Naive thymus-derived CD8-positive, alpha-beta T cell (primary cell): ENCODE results near the gene NF1. TPM values are rescaled to one million over a fixed set of nuclear protein-coding genes. Genes with fewer than 3 reads are reported as not detected.

Experiments
- ATAC-seq, 2 donors: fragments of 150-1000 bp; cut with Tn5 transposase in 1 of 2; sonication (Bioruptor Pico), chemical (Tn5 transposase) in 1 of 2; 1 replicate in 1 of 2; 2 replicates in 1 of 2; pipeline ENCODE4 v1.10.0; 2021; ENCODE audit warnings: mild to moderate bottlenecking in 2 of 2, moderate library complexity in 2 of 2
- POLR2A ChIA-PET: fragments of 350-600 bp; sonication (Branson Sonifier 250); formaldehyde crosslinking; loops from one replicate; lab custom pipeline; 2021; ENCODE audit warnings: antibody characterized with exemption; lab: Charles Lee
- DNase-seq, 10 donors: peaks; one replicate each; pipeline versions ENCODE4 v3.0.0 to v3.0.0-alpha.2; 2020 to 2022
- H3K27ac Mint-ChIP-seq, 10 donors: one replicate each; pipeline ENCODE4 v1.8.0; 2020 to 2022; ENCODE audit warnings: mild to moderate bottlenecking in 10 of 10, mixed read lengths in 10 of 10, moderate library complexity in 4 of 10, inconsistent platforms in 1 of 10
- H3K27me3 Mint-ChIP-seq, 5 donors: one replicate each; pipeline ENCODE4 v1.8.0; 2021 to 2022; ENCODE audit warnings: mixed read lengths in 5 of 5
- H3K36me3 Mint-ChIP-seq, 3 donors: one replicate each; pipeline ENCODE4 v1.8.0; 2020 to 2022; ENCODE audit warnings: mixed read lengths in 3 of 3, mild to moderate bottlenecking in 2 of 3, inconsistent platforms in 1 of 3
- H3K4me1 Mint-ChIP-seq, 4 donors: one replicate each; pipeline ENCODE4 v1.8.0; 2021 to 2022; ENCODE audit warnings: mixed read lengths in 4 of 4
- H3K4me3 Mint-ChIP-seq, 10 donors: one replicate each; pipeline ENCODE4 v1.8.0; 2020 to 2022; ENCODE audit warnings: mild to moderate bottlenecking in 10 of 10, mixed read lengths in 10 of 10, moderate library complexity in 6 of 10, inconsistent platforms in 1 of 10
- H3K9me3 Mint-ChIP-seq, 9 donors: one replicate each; pipeline ENCODE4 v1.8.0; 2020 to 2022; ENCODE audit warnings: mixed read lengths in 9 of 9, mild to moderate bottlenecking in 3 of 9, inconsistent platforms in 1 of 9, moderate library complexity in 1 of 9
- polyA plus RNA-seq, 3 donors: library from polyadenylated mRNA; unstranded; fragments of 300-500 nt; fragmentation: Illumina TruSeq; gene quantifications; one replicate each; pipeline ENCODE4 v1.2.3, GENCODE V29; 2021
- total RNA-seq, 8 experiments: library from RNA in 2 of 8; stranded (reverse) in 2 of 8; gene quantifications; one replicate each; pipeline ENCODE4 v1.2.3 and lab custom pipeline; 2021 to 2026

The NF1 gene
- total and polyA plus RNA-seq, 5 experiments from 2014 or later, result 7.5 to 47.3 (median 14.3) TPM

DNA sequence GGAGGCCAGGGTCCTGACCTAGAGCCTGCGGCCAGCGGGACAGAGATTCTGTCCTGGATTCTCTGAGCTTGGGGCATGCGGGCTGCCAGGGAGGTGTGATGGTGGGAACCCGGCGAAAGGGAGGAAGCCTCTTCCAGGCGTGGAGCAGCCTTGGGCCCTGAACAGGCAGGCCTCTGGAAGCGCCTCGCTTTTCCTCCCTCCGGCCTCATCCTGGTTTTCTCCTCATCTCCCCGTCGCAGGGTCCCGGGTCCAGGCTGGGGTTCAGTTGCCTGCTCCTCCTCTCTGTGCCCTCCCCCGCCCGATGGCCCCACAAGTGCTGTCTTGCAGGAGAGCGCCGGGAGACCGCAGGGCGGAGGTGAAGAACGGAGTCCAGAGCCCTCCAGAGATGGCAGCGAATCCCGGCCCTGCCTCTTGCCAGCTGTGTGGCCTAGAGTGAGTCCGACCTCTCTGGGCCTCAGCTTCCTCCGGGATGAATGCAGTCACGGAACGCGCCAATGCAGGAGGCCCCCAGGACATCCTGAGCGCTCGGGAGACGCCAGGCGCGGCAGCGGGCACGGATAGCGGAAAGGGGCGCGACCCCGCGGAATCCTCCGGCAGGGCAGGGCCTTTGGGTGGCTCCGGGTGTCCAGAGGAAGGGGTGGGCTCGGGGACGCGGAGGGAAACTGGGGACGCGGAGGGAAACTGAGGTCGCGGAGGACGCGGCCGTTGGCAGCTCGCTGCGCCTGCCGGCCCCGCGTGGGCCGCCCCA is 296.1 kb downstream of the NF1 start:
- peak overlapping the region in 1 of 10 donors; percentile 33 for H3K27ac Mint-ChIP-seq
- peaks cover 28 to 51% (median 39%) of the 10 kb centered on the region in 5 donors for H3K27me3 Mint-ChIP-seq
- peaks cover 0 to 4% (median 0%) of the 10 kb centered on the region in 3 donors for H3K36me3 Mint-ChIP-seq
- DNase-seq (no peak), ATAC-seq (peak; percentile 26 to 31)
- peak overlapping the region; percentile 59 to 85 (median 76) for H3K4me3 Mint-ChIP-seq
- no peaks in the 10 kb centered on the region for H3K9me3 Mint-ChIP-seq
- POLR2A ChIA-PET, result no interaction called here
- peaks cover 9 to 17% (median 15%) of the 10 kb centered on the region in 4 donors for H3K4me1 Mint-ChIP-seq

DNA sequence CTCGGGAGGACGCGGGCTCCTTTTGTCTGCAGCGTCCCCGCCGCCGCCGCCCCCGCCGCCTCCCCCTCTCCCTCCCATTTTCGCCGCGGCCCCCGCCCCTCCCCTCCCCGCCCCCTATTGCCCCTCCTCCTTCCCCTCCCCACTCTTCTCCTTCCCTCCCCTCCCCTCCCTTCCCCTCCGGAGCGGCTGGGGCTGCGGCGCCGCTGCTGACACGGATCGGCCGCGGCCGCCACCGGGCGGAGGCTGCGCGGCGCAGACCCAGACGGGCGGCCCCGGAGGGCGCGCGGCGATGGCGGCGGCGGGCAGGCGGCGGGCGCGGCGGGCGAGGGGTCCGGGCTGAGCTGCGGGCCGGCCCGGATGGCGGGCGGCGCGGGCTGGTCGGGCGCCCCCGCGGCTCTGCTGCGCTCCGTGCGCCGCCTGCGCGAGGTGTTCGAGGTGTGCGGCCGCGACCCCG is 296.7 kb downstream of the NF1 start, which contains the start of gene RAB11FIP4:
TSS of gene RAB11FIP4 (plus strand) at position 180 of the 454 bp plus-strand sequence. CDS start at position 358, 178 bp downstream.
- ATAC-seq (peak; percentile 56 to 75), DNase-seq (peak in 2 of 10 donors; percentile 12 to 40)
- POLR2A ChIA-PET, result no interaction called here
- H3K9me3 Mint-ChIP-seq, result no peaks in the 10 kb centered on the region
- peak within 1 kb of the TSS in 4 of 10 donors; percentile 13 to 74 (median 52) for H3K27ac Mint-ChIP-seq
- H3K36me3 Mint-ChIP-seq, result peaks cover 0 to 4% (median 0%) of the 10 kb centered on the region in 3 donors
- peak within 1 kb of the TSS; percentile 63 to 85 (median 78) for H3K4me3 Mint-ChIP-seq
- peaks cover 9 to 17% (median 15%) of the 10 kb centered on the region in 4 donors for H3K4me1 Mint-ChIP-seq
- H3K27me3 Mint-ChIP-seq, result peaks cover 31 to 57% (median 43%) of the 10 kb centered on the region in 5 donors

GRCh38 chr17:31392002-31392855 is 297.5 kb downstream of the NF1 start:
- peaks cover 9 to 17% (median 15%) of the 10 kb centered on the region in 4 donors for H3K4me1 Mint-ChIP-seq
- POLR2A ChIA-PET, result no interaction called here
- peak overlapping the region; percentile 63 to 80 (median 73) for H3K4me3 Mint-ChIP-seq
- no peaks in the 10 kb centered on the region for H3K9me3 Mint-ChIP-seq
- ATAC-seq (peak in 1 of 2 donors; percentile 18), DNase-seq (peak in 1 of 10 donors; percentile 57)
- H3K36me3 Mint-ChIP-seq, result peaks cover 0 to 4% (median 0%) of the 10 kb centered on the region in 3 donors
- peaks cover 32 to 63% (median 47%) of the 10 kb centered on the region in 5 donors for H3K27me3 Mint-ChIP-seq
- peak overlapping the region in 4 of 10 donors; percentile 13 to 74 (median 46) for H3K27ac Mint-ChIP-seq

- DNase-seq (no peak), ATAC-seq (no peak)
- Mint-ChIP-seq H3K27me3 (peaks cover 32 to 64% (median 47%) of the 10 kb centered on the region in 5 donors), H3K36me3 (peaks cover 0 to 4% (median 0%) of the 10 kb centered on the region in 3 donors), H3K9me3 (no peaks in the 10 kb centered on the region), H3K4me3 (peak overlapping the region; percentile 63 to 80 (median 73)), H3K27ac (peak overlapping the region in 1 of 10 donors; percentile 22), H3K4me1 (peaks cover 9 to 17% (median 15%) of the 10 kb centered on the region in 4 donors)
- POLR2A ChIA-PET, result no interaction called here
These were observed 298.3 kb downstream of the NF1 start for GRCh38 chr17:31392856-31393748.

- POLR2A ChIA-PET, result no interaction called here
- peaks cover 0 to 4% (median 0%) of the 10 kb centered on the region in 3 donors for H3K36me3 Mint-ChIP-seq
- H3K4me1 Mint-ChIP-seq, result peaks cover 9 to 17% (median 15%) of the 10 kb centered on the region in 4 donors
- H3K4me3 Mint-ChIP-seq, result peak overlapping the region in 9 of 10 donors; percentile 28 to 74 (median 43)
- DNase-seq, result no peak
- H3K27me3 Mint-ChIP-seq, result peaks cover 33 to 70% (median 51%) of the 10 kb centered on the region in 5 donors
- no peak for ATAC-seq
- H3K9me3 Mint-ChIP-seq, result peaks cover 0 to 1% (median 0%) of the 10 kb centered on the region in 9 donors
- no peak overlapping the region for H3K27ac Mint-ChIP-seq
These were observed 299.0 kb downstream of the NF1 start for GRCh38 chr17:31393749-31394146.

DNA sequence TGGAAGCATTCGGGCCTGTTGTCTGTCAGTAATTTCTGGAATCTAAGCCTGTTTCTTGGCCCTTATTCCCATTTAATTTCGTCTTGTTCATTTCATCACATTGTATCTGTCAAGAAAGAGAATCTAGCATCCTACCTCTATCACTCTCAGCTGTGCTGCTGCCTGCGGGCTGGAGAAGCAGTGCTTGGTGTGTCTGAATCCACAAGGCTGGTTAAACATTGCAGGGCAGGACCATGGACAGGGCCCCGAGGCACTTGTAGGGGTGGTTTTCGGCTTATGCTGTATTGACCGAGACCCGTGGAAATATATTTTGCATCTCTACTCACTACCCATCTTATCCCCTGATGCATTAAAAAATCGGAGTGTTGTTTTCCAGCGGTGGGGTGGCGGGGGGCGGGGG is 299.8 kb downstream of the NF1 start:
- Mint-ChIP-seq H3K9me3 (peaks cover 0 to 1% (median 0%) of the 10 kb centered on the region in 9 donors), H3K4me3 (no peak overlapping the region), H3K27ac (no peak overlapping the region), H3K4me1 (peaks cover 9 to 16% (median 15%) of the 10 kb centered on the region in 4 donors), H3K36me3 (peaks cover 0 to 4% (median 0%) of the 10 kb centered on the region in 3 donors), H3K27me3 (peaks cover 33 to 72% (median 51%) of the 10 kb centered on the region in 5 donors)
- POLR2A ChIA-PET, result no interaction called here
- peak in 1 of 2 donors; percentile 57 for ATAC-seq
- peak in 7 of 10 donors; percentile 18 to 49 (median 30) for DNase-seq

DNA sequence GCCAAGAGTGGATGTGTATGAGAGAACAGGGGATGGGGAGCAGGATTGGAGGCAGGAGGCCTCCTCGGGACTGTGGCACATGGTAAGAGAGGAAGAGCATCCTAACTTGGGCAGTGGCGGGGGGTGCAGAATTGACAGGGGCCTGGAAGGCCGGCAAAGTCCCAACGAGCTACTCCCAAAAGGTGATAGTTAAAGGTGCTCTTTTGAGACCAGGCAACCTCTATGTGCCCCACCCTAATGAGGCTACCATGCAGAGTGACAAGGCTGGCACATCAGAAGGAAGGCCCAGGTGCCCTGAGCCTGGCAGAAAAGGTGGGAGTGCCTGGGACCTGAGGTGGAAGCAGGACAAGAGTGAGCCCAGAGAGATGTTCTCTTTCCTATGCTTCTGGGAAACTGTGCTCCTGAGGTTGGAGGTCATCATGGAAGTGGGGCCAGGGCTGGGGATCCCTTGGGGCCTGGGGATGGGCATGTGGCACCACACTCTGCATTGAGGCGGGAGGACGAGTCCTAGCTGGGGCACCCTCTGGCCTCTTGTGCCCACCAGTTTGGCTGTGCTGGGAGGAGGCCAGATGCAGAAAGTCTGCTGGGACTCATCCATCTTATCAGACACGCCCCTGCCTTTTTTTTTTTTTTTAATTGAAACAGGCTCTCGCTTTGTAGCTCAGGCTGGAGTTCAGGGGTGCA is 302.6 kb downstream of the NF1 start:
- peaks cover 3 to 9% (median 6%) of the 10 kb centered on the region in 4 donors for H3K4me1 Mint-ChIP-seq
- ATAC-seq, result no peak
- POLR2A ChIA-PET, result no interaction called here
- peaks cover 0 to 4% (median 0%) of the 10 kb centered on the region in 3 donors for H3K36me3 Mint-ChIP-seq
- H3K27ac Mint-ChIP-seq, result no peak overlapping the region
- H3K9me3 Mint-ChIP-seq, result peaks cover 0 to 1% (median 0%) of the 10 kb centered on the region in 9 donors
- peaks cover 27 to 56% (median 48%) of the 10 kb centered on the region in 5 donors for H3K27me3 Mint-ChIP-seq
- no peak for DNase-seq
- H3K4me3 Mint-ChIP-seq, result no peak overlapping the region

DNA sequence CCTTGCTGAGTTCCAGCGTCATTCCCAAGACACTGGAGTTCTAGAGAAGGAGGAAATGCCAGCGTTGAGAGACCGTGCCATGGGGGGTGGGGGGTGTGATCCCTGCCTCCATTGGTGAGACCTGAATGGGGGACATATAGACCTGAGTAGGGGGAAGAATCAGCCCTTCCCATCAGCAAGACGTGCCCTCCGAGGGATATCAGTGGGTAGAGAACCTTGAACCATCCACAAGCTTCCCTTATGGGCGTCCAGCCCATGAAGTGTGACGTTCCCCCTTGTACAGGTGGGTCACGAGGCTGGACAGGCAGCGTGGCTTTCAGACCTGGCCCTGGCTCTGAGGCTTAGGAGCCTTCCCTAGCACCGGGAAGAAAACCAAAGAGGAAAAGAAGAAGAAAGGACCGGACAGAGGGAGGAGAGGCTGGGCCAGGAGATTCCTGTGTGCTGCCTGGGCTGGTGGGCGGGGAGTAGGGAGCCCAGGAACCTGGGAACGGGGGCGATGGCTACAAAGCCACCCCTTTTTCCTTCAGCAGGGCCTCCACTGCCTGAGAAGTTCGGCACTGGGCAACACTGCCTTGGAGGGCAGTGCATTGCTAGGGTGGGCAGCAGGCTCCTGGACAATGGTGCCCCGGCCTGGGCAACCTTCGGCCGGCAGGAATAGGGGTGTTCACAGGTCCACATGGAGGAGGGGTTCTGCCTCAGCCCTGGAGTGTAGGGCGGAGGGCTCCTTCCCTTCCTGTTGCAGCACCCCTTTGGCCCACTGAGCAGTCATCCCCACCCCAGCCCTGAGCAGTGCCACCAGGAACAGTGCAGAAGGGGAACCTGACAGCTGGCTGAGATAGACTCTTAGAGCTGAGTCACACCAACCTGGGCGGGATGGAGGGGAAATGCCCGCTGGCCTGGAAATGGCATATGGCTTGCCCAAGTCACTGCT is 303.9 kb downstream of the NF1 start:
- Mint-ChIP-seq H3K27me3 (peaks cover 18 to 44% (median 35%) of the 10 kb centered on the region in 5 donors), H3K27ac (no peak overlapping the region), H3K9me3 (peaks cover 0 to 1% (median 0%) of the 10 kb centered on the region in 9 donors), H3K4me1 (peaks cover 0 to 4% (median under 1%) of the 10 kb centered on the region in 4 donors), H3K36me3 (peaks cover 0 to under 1% (median 0%) of the 10 kb centered on the region in 3 donors), H3K4me3 (no peak overlapping the region)
- no peak for DNase-seq
- POLR2A ChIA-PET, result no interaction called here
- ATAC-seq, result no peak

DNA sequence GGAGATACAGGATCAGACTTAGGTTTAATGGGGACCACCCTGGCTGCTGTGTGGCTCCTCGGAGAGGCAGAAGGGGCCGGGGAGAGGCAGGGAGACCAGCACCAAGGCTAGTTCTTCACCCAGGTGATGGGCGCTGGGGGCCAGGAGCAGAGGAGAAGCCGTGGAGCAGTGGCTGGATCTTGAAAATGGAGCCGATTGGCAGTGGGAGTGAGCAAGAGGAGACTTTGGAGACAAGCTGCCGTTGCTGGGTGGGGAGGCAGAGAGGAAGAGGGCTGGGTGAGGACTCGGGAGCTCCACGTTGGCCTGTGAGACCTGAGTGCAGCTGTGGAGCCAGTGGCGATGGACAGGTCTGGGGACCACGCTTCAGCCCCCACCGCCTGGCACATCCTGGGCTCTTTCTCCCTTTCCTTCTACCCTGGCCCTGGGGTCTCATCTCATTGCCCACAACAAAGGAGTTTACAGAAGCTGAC is 305.7 kb downstream of the NF1 start:
- H3K9me3 Mint-ChIP-seq, result peaks cover 0 to 1% (median 0%) of the 10 kb centered on the region in 9 donors
- no peaks in the 10 kb centered on the region for H3K4me1 Mint-ChIP-seq
- no peak for ATAC-seq
- H3K4me3 Mint-ChIP-seq, result no peak overlapping the region
- peaks cover 7 to 25% (median 21%) of the 10 kb centered on the region in 5 donors for H3K27me3 Mint-ChIP-seq
- H3K27ac Mint-ChIP-seq, result no peak overlapping the region
- POLR2A ChIA-PET, result no interaction called here
- H3K36me3 Mint-ChIP-seq, result no peaks in the 10 kb centered on the region
- DNase-seq, result no peak
